Trophoblast cell (in vitro differentiated cells and primary cell): ENCODE results near the gene NENF.

ENCODE experiments used
- DNase-seq, 2 donors: peaks; one replicate each; pipeline ENCODE4 v3.0.0-alpha.2; 2016
- H2AFZ ChIP-seq: 2 replicates; pipeline ENCODE4 v1.6.1; 2013; ENCODE audit warnings: low read length, moderate library complexity, mild to moderate bottlenecking; ENCODE audit not compliant: insufficient read depth, poor library complexity
- H2AK5ac ChIP-seq: 2 replicates; pipeline ENCODE4 v1.6.1; 2013; ENCODE audit warnings: mild to moderate bottlenecking, low read length
- H2BK120ac ChIP-seq: 2 replicates; pipeline ENCODE4 v1.6.1; 2013; ENCODE audit warnings: low read length, mild to moderate bottlenecking, moderate library complexity; ENCODE audit not compliant: insufficient read depth, poor library complexity
- H2BK12ac ChIP-seq: 2 replicates; pipeline ENCODE4 v1.6.1; 2013; ENCODE audit warnings: mild to moderate bottlenecking, low read length, moderate library complexity
- H2BK5ac ChIP-seq: 2 replicates; pipeline ENCODE4 v1.6.1; 2013; ENCODE audit warnings: low read length, low read depth, moderate library complexity, mild to moderate bottlenecking; ENCODE audit not compliant: poor library complexity
- H3K14ac ChIP-seq: 2 replicates; pipeline ENCODE4 v1.6.1; 2013; ENCODE audit warnings: mild to moderate bottlenecking, low read length
- H3K18ac ChIP-seq: 2 replicates; pipeline ENCODE4 v1.6.1; 2013; ENCODE audit warnings: mild to moderate bottlenecking, low read length
- H3K23ac ChIP-seq: 2 replicates; pipeline ENCODE4 v1.6.1; 2013; ENCODE audit warnings: low read length
- H3K27ac ChIP-seq: 2 replicates; pipeline ENCODE4 v1.5.1; 2013; ENCODE audit warnings: low read depth, mild to moderate bottlenecking, inconsistent platforms, low read length, moderate library complexity
- H3K27me3 ChIP-seq: 2 replicates; pipeline ENCODE4 v1.6.1; 2013; ENCODE audit warnings: inconsistent platforms, mild to moderate bottlenecking, low read length, moderate library complexity; ENCODE audit not compliant: insufficient read depth
- H3K36me3 ChIP-seq, 2 experiments: 1 replicate in 1 of 2; 2 replicates in 1 of 2; pipeline ENCODE4 v1.6.1; 2013; ENCODE audit warnings: low read length in 2 of 2, mild to moderate bottlenecking in 2 of 2, moderate library complexity in 1 of 2; ENCODE audit not compliant: insufficient read depth in 2 of 2, control insufficient read depth in 1 of 2
- H3K4ac ChIP-seq: 2 replicates; pipeline ENCODE4 v1.6.1; 2013; ENCODE audit warnings: low read depth, mild to moderate bottlenecking, low read length, moderate library complexity
- H3K4me1 ChIP-seq, 2 experiments: 1 replicate in 1 of 2; 2 replicates in 1 of 2; pipeline ENCODE4 v1.6.1; 2013; ENCODE audit warnings: low read length in 2 of 2, mild to moderate bottlenecking in 2 of 2, moderate library complexity in 1 of 2; ENCODE audit not compliant: insufficient read depth in 2 of 2, control insufficient read depth in 1 of 2
- H3K4me2 ChIP-seq: 2 replicates; pipeline ENCODE4 v1.6.1; 2013; ENCODE audit warnings: inconsistent platforms, mild to moderate bottlenecking, low read length, moderate library complexity
- H3K4me3 ChIP-seq: 2 replicates; pipeline ENCODE4 v1.5.1; 2013; ENCODE audit warnings: mild to moderate bottlenecking, low read depth, low read length, inconsistent platforms
- H3K79me1 ChIP-seq: one replicate; pipeline ENCODE4 v1.6.1; 2013; ENCODE audit warnings: low read length
- H3K79me2 ChIP-seq: 2 replicates; pipeline ENCODE4 v1.6.1; 2013; ENCODE audit warnings: low read length, mild to moderate bottlenecking; ENCODE audit not compliant: control insufficient read depth, insufficient read depth, poor library complexity
- H3K9ac ChIP-seq: 2 replicates; pipeline ENCODE4 v1.6.1; 2013; ENCODE audit warnings: mild to moderate bottlenecking, low read length
- H3K9me3 ChIP-seq: 2 replicates; pipeline ENCODE4 v1.6.1; 2013; ENCODE audit warnings: low read depth, mild to moderate bottlenecking, control low read depth, inconsistent platforms, low read length; ENCODE audit not compliant: insufficient read depth
- H4K12ac ChIP-seq: 2 replicates; pipeline ENCODE4 v1.6.1; 2013; ENCODE audit warnings: low read depth, mild to moderate bottlenecking, low read length, moderate library complexity
- H4K8ac ChIP-seq: 2 replicates; pipeline ENCODE4 v1.6.1; 2013; ENCODE audit warnings: low read depth, mild to moderate bottlenecking, low read length, moderate library complexity
- H4K91ac ChIP-seq: one replicate; pipeline ENCODE4 v1.6.1; 2013; ENCODE audit warnings: low read depth, mild to moderate bottlenecking, low read length, moderate library complexity
- WGBS: extraction: QIAGEN DNeasy Blood & Tissue Kit; methylation state at CpG from one replicate; pipeline ENCODE4 v1.1.7; 2013; ENCODE audit warnings: missing lambda C conversion rate; ENCODE audit not compliant: insufficient read length, insufficient coverage; ENCODE audit errors: extremely low coverage; 5-methylcytosine and 5-hydroxymethylcytosine counted together

Gene NENF

GRCh38 chr1:212490276-212490675, 57.6 kb downstream of the NENF start:
- no peaks in the 10 kb centered on the region for H3K36me3 ChIP-seq
- WGBS: no CpG with 5 or more reads among the region's 2 CpGs
- no peak overlapping the region for H3K18ac ChIP-seq
- DNase-seq: no peak
- H4K8ac ChIP-seq: no peak overlapping the region
- H3K4me2 ChIP-seq: no peak overlapping the region
- no peak overlapping the region for H2BK12ac ChIP-seq
- no peak overlapping the region for H3K4me3 ChIP-seq
- H4K12ac ChIP-seq: no peak overlapping the region
- H3K23ac ChIP-seq: no peak overlapping the region
- H3K14ac ChIP-seq: no peak overlapping the region
- no peaks in the 10 kb centered on the region for H3K27me3 ChIP-seq
- no peak overlapping the region for H2BK5ac ChIP-seq
- no peak overlapping the region for H3K27ac ChIP-seq
- H3K79me2 ChIP-seq: no peaks in the 10 kb centered on the region
- H3K79me1 ChIP-seq: peaks cover 29% of the 10 kb centered on the region
- no peak overlapping the region for H2AFZ ChIP-seq
- no peak overlapping the region for H3K4ac ChIP-seq
- no peak overlapping the region for H4K91ac ChIP-seq
- H3K4me1 ChIP-seq: peaks cover 28 to 35% of the 10 kb centered on the region in 2 experiments
- H2AK5ac ChIP-seq: no peak overlapping the region
- no peak overlapping the region for H3K9ac ChIP-seq
- peaks cover 2% of the 10 kb centered on the region for H3K9me3 ChIP-seq
- no peak overlapping the region for H2BK120ac ChIP-seq

- H2AFZ ChIP-seq: no peak overlapping the region
- H3K79me2 ChIP-seq: no peaks in the 10 kb centered on the region
- H3K4me1 ChIP-seq: peaks cover 18 to 25% of the 10 kb centered on the region in 2 experiments
- no CpG with 5 or more reads among the region's 4 CpGs for WGBS
- no peak overlapping the region for H3K4me2 ChIP-seq
- no peak overlapping the region for H4K12ac ChIP-seq
- no peak overlapping the region for H3K27ac ChIP-seq
- no peak overlapping the region for H3K4ac ChIP-seq
- peaks cover 22% of the 10 kb centered on the region for H3K79me1 ChIP-seq
- H2BK5ac ChIP-seq: no peak overlapping the region
- H2BK120ac ChIP-seq: no peak overlapping the region
- peaks cover 2% of the 10 kb centered on the region for H3K9me3 ChIP-seq
- H3K9ac ChIP-seq: no peak overlapping the region
- H2AK5ac ChIP-seq: no peak overlapping the region
- H4K8ac ChIP-seq: no peak overlapping the region
- no peak overlapping the region for H3K18ac ChIP-seq
- H2BK12ac ChIP-seq: no peak overlapping the region
- DNase-seq: peak in 1 of 2 donors; percentile 35
- no peak overlapping the region for H3K14ac ChIP-seq
- no peak overlapping the region for H3K23ac ChIP-seq
- no peaks in the 10 kb centered on the region for H3K36me3 ChIP-seq
- H4K91ac ChIP-seq: no peak overlapping the region
- no peak overlapping the region for H3K4me3 ChIP-seq
- no peaks in the 10 kb centered on the region for H3K27me3 ChIP-seq
These were observed 58.7 kb downstream of the NENF start for GRCh38 chr1:212491454-212491853.
